Cardiac fibroblast (primary cell): ENCODE results near the gene OR8A1.

ENCODE experiments used
- DNase-seq, 2 donors: peaks; one replicate each; pipeline versions ENCODE4 v3.0.0 to v3.0.0-alpha.2; 2010; ENCODE audit warnings: low read depth in 2 of 2
- H3K4me3 ChIP-seq, 2 donors: replicated peaks in 1 of 2; 1 replicate in 1 of 2; 2 replicates in 1 of 2; pipeline ENCODE4 v1.5.1; 2011; ENCODE audit warnings: low read depth in 2 of 2, low read length in 2 of 2, mild to moderate bottlenecking in 2 of 2, moderate library complexity in 1 of 2
- TF ChIP-seq, protein P1 (sequence below): IDR thresholded peaks from one replicate; pipeline ENCODE4 v1.5.1; 2011; ENCODE audit warnings: low read depth, mild to moderate bottlenecking, low read length, inconsistent platforms

Gene OR8A1

DNA sequence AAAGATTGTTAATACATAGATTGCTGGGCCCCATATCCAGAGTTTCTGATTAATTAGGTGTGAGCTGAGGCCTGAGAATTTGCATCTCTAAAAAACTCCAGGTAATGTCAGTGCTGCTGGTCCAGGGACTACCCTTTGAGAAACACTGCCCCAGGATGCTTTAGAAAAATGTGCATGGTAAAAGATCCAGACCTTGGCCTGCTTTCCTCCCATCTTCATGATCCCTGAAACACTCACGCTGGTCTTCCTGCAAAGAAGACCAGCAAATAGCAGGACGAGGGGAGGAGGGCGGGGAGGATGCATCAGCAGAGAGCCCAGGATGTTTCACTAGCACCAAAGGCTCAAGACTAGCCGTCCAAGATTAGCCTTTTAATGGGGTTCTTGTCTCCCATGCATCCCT, at the start of gene OR8A1:
OR8A1 (plus strand) TSS at position 301 of the 400 bp plus-strand sequence. CDS start 123 bp downstream, outside the sequence.
- no peak for DNase-seq
- TF ChIP-seq, protein P1, sequence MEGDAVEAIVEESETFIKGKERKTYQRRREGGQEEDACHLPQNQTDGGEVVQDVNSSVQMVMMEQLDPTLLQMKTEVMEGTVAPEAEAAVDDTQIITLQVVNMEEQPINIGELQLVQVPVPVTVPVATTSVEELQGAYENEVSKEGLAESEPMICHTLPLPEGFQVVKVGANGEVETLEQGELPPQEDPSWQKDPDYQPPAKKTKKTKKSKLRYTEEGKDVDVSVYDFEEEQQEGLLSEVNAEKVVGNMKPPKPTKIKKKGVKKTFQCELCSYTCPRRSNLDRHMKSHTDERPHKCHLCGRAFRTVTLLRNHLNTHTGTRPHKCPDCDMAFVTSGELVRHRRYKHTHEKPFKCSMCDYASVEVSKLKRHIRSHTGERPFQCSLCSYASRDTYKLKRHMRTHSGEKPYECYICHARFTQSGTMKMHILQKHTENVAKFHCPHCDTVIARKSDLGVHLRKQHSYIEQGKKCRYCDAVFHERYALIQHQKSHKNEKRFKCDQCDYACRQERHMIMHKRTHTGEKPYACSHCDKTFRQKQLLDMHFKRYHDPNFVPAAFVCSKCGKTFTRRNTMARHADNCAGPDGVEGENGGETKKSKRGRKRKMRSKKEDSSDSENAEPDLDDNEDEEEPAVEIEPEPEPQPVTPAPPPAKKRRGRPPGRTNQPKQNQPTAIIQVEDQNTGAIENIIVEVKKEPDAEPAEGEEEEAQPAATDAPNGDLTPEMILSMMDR = no peak
- no peak within 1 kb of the TSS for H3K4me3 ChIP-seq

DNA sequence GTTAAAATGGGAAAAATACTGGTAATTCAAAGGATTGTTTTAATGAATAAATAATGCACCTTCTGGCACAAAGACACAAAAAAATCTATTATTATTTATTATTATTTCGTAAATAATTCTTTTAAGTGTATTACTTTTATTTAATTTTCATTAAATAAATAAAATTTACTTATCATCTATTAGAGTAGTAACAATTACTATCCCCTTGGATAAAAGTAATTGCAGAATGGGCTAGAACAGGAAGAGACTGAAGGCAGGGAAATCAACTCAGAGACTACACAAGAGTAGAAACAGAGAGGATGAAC, 49.3 kb upstream of the OR8A1 start:
- DNase-seq = no peak
- no peak overlapping the region for H3K4me3 ChIP-seq
- TF ChIP-seq, protein P1 = no peak

DNA sequence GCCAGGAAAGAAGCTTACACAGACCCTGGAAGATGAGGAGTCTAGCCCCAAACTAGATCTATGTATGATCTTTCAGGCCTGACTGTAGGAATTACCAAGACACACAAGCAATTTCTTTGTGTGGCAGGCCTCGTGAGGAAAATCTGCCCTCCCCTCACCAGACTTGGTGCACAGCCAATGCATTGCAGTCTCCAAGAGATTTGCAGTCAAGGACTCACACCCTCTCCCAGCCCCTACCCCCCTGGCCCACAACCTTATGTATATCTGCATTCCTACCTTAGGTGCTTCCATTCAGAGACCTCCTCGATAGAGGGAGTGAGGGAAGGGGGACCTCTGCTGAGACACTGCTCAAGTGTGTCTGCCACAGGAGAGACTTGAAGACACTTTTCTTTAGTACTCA, 36.2 kb upstream of the OR8A1 start:
- DNase-seq = no peak
- TF ChIP-seq, protein P1 = no peak
- H3K4me3 ChIP-seq = no peak overlapping the region

DNA sequence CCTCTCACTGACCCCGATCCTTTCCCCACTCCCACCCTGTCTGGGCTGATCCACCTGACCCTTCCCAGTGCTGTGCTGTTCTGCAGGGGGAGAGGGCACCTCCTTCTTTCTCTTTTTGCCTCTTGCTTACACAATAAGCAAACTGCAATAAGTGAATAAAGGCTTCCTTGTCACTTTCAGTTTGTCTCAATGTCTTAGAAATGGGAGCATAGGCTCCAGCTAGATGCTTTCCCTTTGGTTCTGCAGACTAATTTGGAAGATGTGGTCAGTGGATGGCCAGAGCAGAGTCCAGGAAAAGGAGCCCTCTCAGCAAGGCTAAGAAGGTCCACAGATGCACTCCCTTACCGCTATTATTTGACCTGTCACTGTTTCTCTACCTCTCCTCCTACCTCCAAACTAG, 35.7 kb upstream of the OR8A1 start:
- DNase-seq = no peak
- TF ChIP-seq, protein P1 = no peak
- no peak overlapping the region for H3K4me3 ChIP-seq

DNA sequence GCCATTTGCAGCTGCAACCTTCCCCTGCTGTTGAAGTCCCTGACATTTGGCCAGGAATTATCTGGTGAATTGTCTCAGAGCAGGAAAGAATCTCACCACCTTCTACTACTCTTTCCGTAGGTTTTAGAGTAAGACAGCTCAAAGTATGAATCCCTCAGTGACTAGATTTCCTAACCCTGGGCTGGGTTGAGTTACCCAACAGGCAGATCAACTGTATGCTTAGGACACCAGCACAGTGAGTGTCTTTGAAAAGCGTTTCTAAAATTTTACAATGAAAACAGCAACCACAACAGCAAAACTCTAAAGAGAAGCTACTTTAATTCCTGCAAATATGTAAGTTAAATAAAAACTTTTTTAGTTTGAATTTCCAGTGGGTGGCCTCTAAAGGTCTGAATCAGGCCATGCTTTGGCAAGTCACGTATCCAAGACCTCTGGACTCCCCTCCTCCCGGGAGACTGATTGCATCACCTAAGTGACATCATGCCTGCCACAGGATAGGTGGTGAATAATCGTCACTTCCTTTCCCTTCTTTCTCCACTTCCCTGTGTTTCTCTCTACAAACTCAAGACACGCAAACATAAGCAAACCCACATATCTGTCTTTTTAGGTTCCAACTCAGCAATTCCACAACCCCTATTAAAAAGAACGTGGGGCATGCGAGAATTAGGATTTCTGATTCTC, 34.1 kb upstream of the OR8A1 start:
- peak; percentile 42 to 73 for DNase-seq
- TF ChIP-seq, protein P1 = no peak
- no peak overlapping the region for H3K4me3 ChIP-seq

DNA sequence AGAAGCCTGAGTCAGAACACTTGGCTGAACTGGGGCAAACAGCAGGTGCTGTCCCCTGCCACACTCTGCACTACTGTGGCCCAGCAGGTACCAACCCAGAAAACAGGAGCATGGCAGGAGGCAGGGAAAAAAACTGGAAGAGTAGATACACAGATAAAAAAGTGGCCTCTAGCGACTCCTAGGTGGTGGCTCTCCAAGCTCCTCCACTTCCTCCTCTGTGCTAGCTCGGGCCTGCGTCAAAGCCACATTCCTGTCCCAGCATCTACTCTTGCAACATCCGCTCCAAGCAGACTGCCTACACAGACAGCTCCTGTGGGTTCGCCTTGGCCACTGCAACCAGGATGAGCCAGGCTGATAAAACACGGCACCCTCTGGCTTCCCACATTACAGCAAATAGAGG, 33.3 kb upstream of the OR8A1 start:
- TF ChIP-seq, protein P1 = peak; percentile 40
- H3K4me3 ChIP-seq = no peak overlapping the region
- DNase-seq = peak; percentile 85 to 91

DNA sequence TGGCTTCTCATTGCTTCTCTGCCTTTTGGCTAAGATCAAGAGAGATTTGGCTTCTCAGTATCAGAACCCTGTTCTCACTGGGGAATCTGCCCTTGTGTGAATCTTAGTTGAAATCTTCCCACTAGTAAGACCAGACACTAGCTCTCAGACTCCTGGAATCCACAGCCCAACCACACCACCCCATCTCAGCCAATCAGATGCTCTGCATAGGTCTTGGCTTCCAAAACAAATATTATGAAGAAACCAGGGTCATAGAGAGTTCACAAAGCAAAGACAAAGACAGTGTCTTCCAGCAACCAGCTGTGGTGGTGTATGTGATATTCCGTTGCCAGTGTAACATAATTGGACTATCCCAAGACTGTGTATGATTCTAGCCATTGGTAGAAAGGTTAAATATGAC, 31.8 kb upstream of the OR8A1 start:
- TF ChIP-seq, protein P1 = no peak
- no peak overlapping the region for H3K4me3 ChIP-seq
- peak; percentile 89 to 93 for DNase-seq
